Measurements from ENCODE around the gene UBE2J1. TPM values are rescaled to one million over a fixed set of nuclear protein-coding genes. Genes with fewer than 3 reads are reported as not detected.
"Not testable (repeated sequence)": the region's sequence is repeated elsewhere in the genome, so short reads cannot be mapped to it uniquely, and the experiment has no call there.

The UBE2J1 gene
- total RNA-seq, 2 donors from 2014 or later, result 33.2 to 58.5 TPM

DNA sequence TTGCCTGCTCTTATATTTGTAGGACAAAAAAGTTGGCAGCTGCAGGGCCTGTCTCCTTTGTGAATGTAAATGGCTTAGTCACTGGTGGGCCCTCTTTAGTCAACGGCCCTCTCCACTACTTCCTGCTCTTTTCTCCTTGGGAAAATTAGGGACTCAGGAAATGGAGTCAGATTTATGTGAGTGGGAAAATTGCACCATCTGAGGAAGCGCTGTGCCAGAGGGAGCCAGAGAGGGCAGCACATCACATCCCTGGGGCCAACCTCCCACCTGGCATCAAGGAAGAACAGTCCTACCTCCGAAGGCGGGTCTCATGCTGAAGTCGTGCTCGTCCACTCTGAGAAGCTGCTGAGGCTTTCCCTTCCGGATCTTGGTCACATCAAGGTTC, 53.1 kb downstream of the UBE2J1 start:
- TF ChIP-seq CTCF (IDR thresholded peaks at IDR 0.05), result no peak
- no peak overlapping the region for H3K27ac ChIP-seq
- H3K27me3 ChIP-seq (replicated peaks; ENCODE audit: insufficient read depth), result no peaks in the 10 kb centered on the region
- H3K4me1 ChIP-seq (ENCODE audit: control insufficient read depth in 1 of 2, low read depth in 2 of 2), result peaks cover 12 to 24% of the 10 kb centered on the region in 2 donors
- DNase-seq (ENCODE audit: low spot score) (no peak), ATAC-seq (ENCODE audit: insufficient number of reproducible peaks, low FRiP score, low read depth) (no peak)
- no peaks in the 10 kb centered on the region for H3K36me3 ChIP-seq
- H3K9me3 ChIP-seq, result no peaks in the 10 kb centered on the region
- H3K4me3 ChIP-seq, result no peak overlapping the region

DNA sequence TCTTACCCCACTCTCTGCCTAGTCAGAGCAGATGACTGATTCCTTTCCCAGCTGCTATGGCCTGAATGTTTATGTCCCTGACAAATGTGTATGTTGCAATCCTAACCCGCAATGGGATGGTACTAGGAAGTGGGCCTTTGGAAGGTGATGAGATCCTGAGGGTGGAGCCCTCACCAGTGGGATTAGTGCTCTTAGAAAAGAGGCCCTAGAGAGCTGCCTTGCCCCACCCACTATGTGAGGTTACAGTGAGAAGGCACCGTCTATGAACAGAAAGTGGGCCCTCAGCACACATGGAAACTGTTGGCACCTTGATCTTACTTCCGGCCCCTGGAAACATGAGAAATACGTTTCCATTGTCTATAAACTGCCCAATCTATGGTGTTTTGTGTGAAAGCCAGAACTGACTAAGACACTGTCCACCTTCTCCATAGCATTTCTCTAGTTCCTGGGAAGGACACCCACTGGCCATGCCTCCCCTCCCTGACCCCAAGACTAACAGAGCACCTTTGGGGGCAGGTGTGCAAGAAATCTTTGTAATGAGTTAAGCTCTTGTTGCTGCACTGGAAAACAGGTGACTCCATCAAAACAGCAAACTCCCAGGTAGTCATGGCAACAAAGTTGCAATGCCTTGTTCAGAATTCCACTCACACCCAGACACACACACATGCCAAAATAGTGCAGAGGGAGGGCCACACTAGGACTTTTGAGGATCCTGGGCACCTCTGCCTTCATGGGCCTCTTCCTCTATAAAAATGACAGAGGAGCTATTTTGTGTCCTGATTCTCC, 53.6 kb downstream of the UBE2J1 start:
- TF ChIP-seq CTCF (IDR thresholded peaks at IDR 0.05), result no peak
- ATAC-seq (ENCODE audit: insufficient number of reproducible peaks, low FRiP score, low read depth), result no peak
- Histone ChIP-seq H3K4me1 (ENCODE audit: control insufficient read depth in 1 of 2, low read depth in 2 of 2) (peaks cover 12 to 24% of the 10 kb centered on the region in 2 donors), H3K4me3 (no peak overlapping the region), H3K9me3 (no peaks in the 10 kb centered on the region), H3K27ac (peak overlapping the region in 1 of 2 donors; percentile 68), H3K36me3 (no peaks in the 10 kb centered on the region), H3K27me3 (replicated peaks; ENCODE audit: insufficient read depth) (no peaks in the 10 kb centered on the region)
- DNase-seq (ENCODE audit: low spot score), result no peak

GRCh38 chr6:89297695-89298351, 54.7 kb downstream of the UBE2J1 start:
- Histone ChIP-seq H3K27ac (peak overlapping the region; percentile 9 to 68), H3K4me1 (ENCODE audit: control insufficient read depth in 1 of 2, low read depth in 2 of 2) (peaks cover 12 to 24% of the 10 kb centered on the region in 2 donors), H3K36me3 (no peaks in the 10 kb centered on the region), H3K9me3 (no peaks in the 10 kb centered on the region), H3K4me3 (peak overlapping the region; percentile 52), H3K27me3 (replicated peaks; ENCODE audit: insufficient read depth) (no peaks in the 10 kb centered on the region)
- peak; percentile 73 for DNase-seq (ENCODE audit: low spot score)
- ATAC-seq (ENCODE audit: insufficient number of reproducible peaks, low FRiP score, low read depth), result peak; percentile 88
- no peak for TF ChIP-seq CTCF (IDR thresholded peaks at IDR 0.05)

GRCh38 chr6:89295981-89296380, 56.5 kb downstream of the UBE2J1 start:
- TF ChIP-seq CTCF (IDR thresholded peaks at IDR 0.05), result no peak
- no peak for ATAC-seq (ENCODE audit: insufficient number of reproducible peaks, low FRiP score, low read depth)

GRCh38 chr6:89295116-89295515, 57.4 kb downstream of the UBE2J1 start:
- H3K27me3 ChIP-seq (replicated peaks; ENCODE audit: insufficient read depth); H3K9me3 ChIP-seq; ATAC-seq (ENCODE audit: insufficient number of reproducible peaks, low FRiP score, low read depth); H3K27ac ChIP-seq; H3K4me3 ChIP-seq; H3K36me3 ChIP-seq; DNase-seq (ENCODE audit: low spot score): not testable (repeated sequence)
- H3K4me1 ChIP-seq (ENCODE audit: control insufficient read depth in 1 of 2, low read depth in 2 of 2), result peaks cover 12 to 24% of the 10 kb centered on the region in 2 donors

More at GRCh38 chr6:89295981-89296380, 56.5 kb downstream of the UBE2J1 start:
- H3K9me3 ChIP-seq, result no peaks in the 10 kb centered on the region
- no peak overlapping the region for H3K27ac ChIP-seq
- H3K36me3 ChIP-seq, result no peaks in the 10 kb centered on the region
- no peak for DNase-seq (ENCODE audit: low spot score)
- H3K4me3 ChIP-seq, result no peak overlapping the region
- H3K4me1 ChIP-seq (ENCODE audit: control insufficient read depth in 1 of 2, low read depth in 2 of 2), result peaks cover 12 to 24% of the 10 kb centered on the region in 2 donors
- no peaks in the 10 kb centered on the region for H3K27me3 ChIP-seq (replicated peaks; ENCODE audit: insufficient read depth)

Data from thoracic aorta (tissue), 2 donors.